PC-3 (cell line): ENCODE measurements around the gene MLN. TPM values are rescaled to one million over a fixed set of nuclear protein-coding genes. Genes with fewer than 3 reads are reported as not detected.

Source experiments
- ATAC-seq: fragments of 200-7000 bp; cut with Tn5 transposase; 2 replicates; pipeline ENCODE4 v1.9.1; 2020; ENCODE audit warnings: mild to moderate bottlenecking, moderate library complexity
- BruUV-seq: library from RNA; stranded (reverse); fragments of 400-500 nt; replicated peaks from 2 replicates; lab custom pipeline; 2021; lab: Mats Ljungman, UMichigan
- CTCF ChIA-PET: fragments of 300-600 bp; sonication (Branson Sonifier 250); formaldehyde crosslinking; loops from one replicate; lab custom pipeline; 2022; ENCODE audit warnings: antibody characterized with exemption; lab: Charles Lee
- POLR2A ChIA-PET: fragments of 300-600 bp; sonication (Branson Sonifier 250); formaldehyde crosslinking; loops from one replicate; lab custom pipeline; 2022; ENCODE audit warnings: antibody characterized with exemption; ENCODE audit not compliant: unreplicated experiment; lab: Charles Lee
- DNase-seq: peaks from one replicate; pipeline ENCODE4 v3.0.0-alpha.2; 2015
- H2AFZ ChIP-seq: fragments of 300-600 bp; sonication (generic); 2 replicates; pipeline ENCODE4 v1.6.0; 2016; ENCODE audit warnings: antibody characterized with exemption, low read length
- H3F3A ChIP-seq: fragments of 300-600 bp; sonication (generic); one replicate; pipeline ENCODE4 v1.6.0; 2017; ENCODE audit warnings: antibody characterized with exemption, low read length, control low read depth, mild to moderate bottlenecking; ENCODE audit not compliant: unreplicated experiment
- H3K27ac ChIP-seq: fragments of 300-600 bp; sonication (generic); 2 replicates; pipeline ENCODE4 v1.5.1; 2016; ENCODE audit warnings: mild to moderate bottlenecking, low read length
- H3K27me3 ChIP-seq: fragments of 300-600 bp; sonication (generic); 2 replicates; pipeline ENCODE4 v1.6.1; 2016; ENCODE audit warnings: low read length, mixed read lengths
- H3K36me3 ChIP-seq: fragments of 300-600 bp; sonication (generic); 2 replicates; pipeline ENCODE4 v1.6.1; 2016; ENCODE audit warnings: low read depth, mixed run types, low read length, mixed read lengths
- H3K4me1 ChIP-seq: fragments of 300-600 bp; sonication (generic); 2 replicates; pipeline ENCODE4 v1.5.1; 2016; ENCODE audit warnings: low read length; ENCODE audit not compliant: insufficient read depth
- H3K4me2 ChIP-seq: fragments of 300-600 bp; sonication (generic); 2 replicates; pipeline ENCODE4 v1.6.0; 2016; ENCODE audit warnings: low read length
- H3K4me3 ChIP-seq: fragments of 300-600 bp; sonication (generic); 2 replicates; pipeline ENCODE4 v1.5.1; 2016; ENCODE audit warnings: mild to moderate bottlenecking, low read length, mixed read lengths
- H3K79me2 ChIP-seq: fragments of 300-600 bp; sonication (generic); 2 replicates; pipeline ENCODE4 v1.6.1; 2017; ENCODE audit warnings: low read length, mixed read lengths
- H3K9ac ChIP-seq: fragments of 300-600 bp; sonication (generic); 2 replicates; pipeline ENCODE4 v1.6.0; 2016; ENCODE audit warnings: mild to moderate bottlenecking, low read length
- H3K9me2 ChIP-seq: fragments of 300-600 bp; sonication (generic); replicated peaks from 2 replicates; pipeline ENCODE4 v1.6.1; 2016; ENCODE audit warnings: mixed run types, low read length, mixed read lengths
- H3K9me3 ChIP-seq: fragments of 300-600 bp; sonication (generic); 2 replicates; pipeline ENCODE4 v1.6.1; 2016; ENCODE audit warnings: low read length, mixed read lengths
- H4K20me1 ChIP-seq: fragments of 300-600 bp; sonication (generic); 2 replicates; pipeline ENCODE4 v1.6.1; 2016; ENCODE audit warnings: low read length, mixed read lengths
- CTCF ChIP-seq: fragments of 300-600 bp; sonication (generic); conservative IDR thresholded peaks from 2 replicates; pipeline ENCODE4 v1.5.1; 2017; ENCODE audit warnings: antibody characterized with exemption, low read depth, mild to moderate bottlenecking, low read length
- EZH2 ChIP-seq: fragments of 300-600 bp; sonication (generic); IDR thresholded peaks from one replicate; pipeline ENCODE4 v1.6.1; 2017; ENCODE audit warnings: antibody characterized with exemption, mild to moderate bottlenecking, low read length; ENCODE audit not compliant: unreplicated experiment
- EZH2phosphoT487 ChIP-seq: fragments of 300-600 bp; sonication (generic); IDR thresholded peaks from 2 replicates; pipeline ENCODE4 v1.6.1; 2018; ENCODE audit warnings: mild to moderate bottlenecking, antibody characterized with exemption, low read length, borderline replicate concordance
- intact Hi-C: fragments of 100-400 bp; cut with micrococcal nuclease; formaldehyde crosslinking; loops from 2 replicates; pipeline ENCODE4 v1.9.0; 2023
- total RNA-seq: library from RNA; depleted of rRNA; stranded (reverse); fragments of >200 nt; gene quantifications from 2 replicates; pipeline ENCODE4 v1.2.3, GENCODE V29; 2014; rRNA removed

The MLN gene
- total RNA-seq, 1 experiment from 2014 or later: not detected

- TF ChIP-seq CTCF (no peak), EZH2phosphoT487 (no peak), EZH2 (no peak)
- no peak overlapping the region for H2AFZ ChIP-seq
- ATAC-seq (no peak), DNase-seq (no peak)
- H3K27ac ChIP-seq: no peak overlapping the region
- no peaks in the 10 kb centered on the region for H4K20me1 ChIP-seq
- intact Hi-C loops: loop anchor here (2.0 kb wide), 1 partner anchor 33 kb away; no protein-coding TSS in a partner anchor
- no peaks in the 10 kb centered on the region for H3F3A ChIP-seq
- H3K36me3 ChIP-seq: no peaks in the 10 kb centered on the region
- no peak overlapping the region for H3K4me3 ChIP-seq
- H3K9ac ChIP-seq: no peak overlapping the region
- CTCF ChIA-PET: no interaction called here
- no peaks in the 10 kb centered on the region for H3K27me3 ChIP-seq
- H3K79me2 ChIP-seq: no peaks in the 10 kb centered on the region
- no peaks in the 10 kb centered on the region for H3K9me3 ChIP-seq
- POLR2A ChIA-PET: no interaction called here
- peaks cover 6% of the 10 kb centered on the region for H3K4me1 ChIP-seq
- H3K4me2 ChIP-seq: no peak overlapping the region
- no TSS peak for BruUV-seq
- H3K9me2 ChIP-seq: no peaks in the 10 kb centered on the region
Observed at GRCh38 chr6:33745548-33745947, 58.3 kb downstream of the MLN start.

DNA sequence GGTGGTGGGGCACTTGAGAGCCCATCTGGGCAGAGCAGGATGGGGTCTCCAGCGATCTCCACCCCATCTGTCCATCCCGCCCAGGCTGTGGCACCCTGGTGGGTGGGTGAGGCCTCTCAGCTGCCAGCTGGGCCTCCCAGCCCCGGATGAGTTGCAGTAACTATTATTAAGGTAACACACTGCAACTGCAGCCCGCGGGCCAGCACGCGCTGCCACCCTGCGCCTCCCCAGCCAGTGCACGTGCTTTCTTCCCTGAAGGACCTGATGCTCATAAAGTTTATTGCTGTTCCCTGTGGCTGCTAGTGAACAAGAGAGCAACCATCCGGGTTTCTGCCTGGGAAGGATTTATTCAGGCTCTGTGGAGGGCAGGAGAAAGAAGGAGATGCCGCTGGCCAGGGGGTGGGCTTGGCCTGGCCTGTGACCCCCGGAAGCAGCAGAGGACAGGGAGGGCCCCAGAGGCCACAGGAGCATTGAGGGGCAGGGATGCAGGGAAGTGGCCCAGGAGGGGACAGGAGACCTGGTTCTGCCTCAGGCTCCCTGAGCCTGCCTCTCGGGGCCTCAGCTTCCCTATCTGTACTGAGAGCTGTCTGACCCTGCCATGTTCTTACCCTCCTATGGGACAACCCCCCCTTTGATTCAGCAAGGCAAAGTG lies 58.8 kb downstream of the MLN start:
- intact Hi-C loops: loop anchor here (1.0 to 2.0 kb wide), 2 partner anchors 17 to 32 kb away; no protein-coding TSS in a partner anchor
- CTCF ChIA-PET: interaction anchor here (0.7 to 2.2 kb wide), 3 partner anchors 17 to 33 kb away, joined by 7 to 8 read pairs (median 8); partner anchors contain the start of gene UQCC2
- H3K9me2 ChIP-seq: no peaks in the 10 kb centered on the region

More for the DNA sequence above, 58.8 kb downstream of the MLN start:
- TF ChIP-seq CTCF (no peak), EZH2 (no peak), EZH2phosphoT487 (no peak)
- POLR2A ChIA-PET: interaction anchor here (0.6 kb wide), 1 partner anchor 129 kb away, joined by 15 read pairs; no protein-coding TSS in a partner anchor
- H3F3A ChIP-seq: no peaks in the 10 kb centered on the region
- no peak for DNase-seq
- H4K20me1 ChIP-seq: no peaks in the 10 kb centered on the region
- no peaks in the 10 kb centered on the region for H3K79me2 ChIP-seq
- ATAC-seq: peak; percentile 57
- H3K27me3 ChIP-seq: no peaks in the 10 kb centered on the region
- H2AFZ ChIP-seq: no peak overlapping the region
- H3K9ac ChIP-seq: no peak overlapping the region
- no peak overlapping the region for H3K4me2 ChIP-seq
- H3K36me3 ChIP-seq: no peaks in the 10 kb centered on the region
- H3K9me3 ChIP-seq: no peaks in the 10 kb centered on the region
- no peak overlapping the region for H3K4me3 ChIP-seq
- H3K27ac ChIP-seq: no peak overlapping the region
- no TSS peak for BruUV-seq
- H3K4me1 ChIP-seq: peaks cover 6% of the 10 kb centered on the region

Other genes starting within 250 kb of the MLN start
- gene BAK1, start 223.7 kb downstream of the MLN start, total RNA-seq: 15.1 and 23.7 TPM in 2 replicates
- 41.8 and 50.6 TPM in 2 replicates for gene ITPR3, start 182.7 kb downstream of the MLN start, total RNA-seq
- 70.0 and 107 TPM in 2 replicates for gene UQCC2, start 92.3 kb downstream of the MLN start, total RNA-seq
- not detected in 2 replicates for gene IP6K3, start 57.1 kb downstream of the MLN start, total RNA-seq
- gene LEMD2, start 14.9 kb downstream of the MLN start, total RNA-seq: 54.5 and 83.6 TPM in 2 replicates